ENCODE results near the gene SERGEF.
A peak's percentile ranks its signal among the peaks of the same experiment; 100 is the strongest.

SERGEF gene

DNA sequence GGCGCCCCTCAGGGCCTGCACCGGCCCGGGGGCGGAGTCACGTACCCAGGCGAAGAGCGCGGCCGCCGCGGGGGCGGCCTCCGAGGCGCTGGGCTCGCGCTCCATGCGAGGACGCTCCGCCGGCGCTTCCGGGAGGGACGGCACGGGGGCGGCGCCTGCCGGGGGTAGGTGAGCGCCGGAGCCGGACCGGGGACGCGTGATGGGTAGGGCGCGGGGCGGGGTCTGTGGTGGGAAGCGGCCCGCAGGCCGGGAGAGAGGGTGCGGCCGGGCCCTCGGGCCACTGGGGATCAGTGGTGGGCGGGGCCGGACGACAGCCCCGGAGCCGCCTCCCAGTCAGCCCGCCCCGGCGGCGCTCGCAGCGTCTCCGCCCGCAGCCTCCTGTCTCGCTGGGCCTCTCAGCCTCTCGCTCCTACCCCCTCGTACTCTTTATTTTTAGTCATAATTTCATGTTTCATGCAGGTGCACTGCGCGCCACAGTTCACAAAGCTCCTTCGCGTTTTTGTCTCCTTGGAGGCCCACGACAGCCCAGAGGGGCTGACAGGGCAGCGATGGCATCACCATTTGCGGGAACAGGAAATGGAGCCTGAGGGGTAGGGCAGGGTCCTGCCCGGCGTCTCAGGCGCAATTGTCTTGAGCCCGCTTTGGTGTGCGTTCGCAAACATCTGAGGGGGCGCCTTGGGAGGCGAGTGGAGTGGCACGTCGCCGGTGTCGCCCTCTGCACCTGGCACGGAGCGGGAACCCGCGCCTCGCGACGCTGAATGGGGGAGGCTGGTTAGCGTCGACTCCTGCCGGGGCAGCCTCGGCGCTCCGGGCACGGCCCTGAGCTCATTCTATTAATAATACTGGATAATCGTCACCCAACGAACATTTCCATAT, at the start of gene SERGEF:
SERGEF (minus strand) TSS at position 142 of the 876 bp plus-strand sequence; CDS start at position 105, 37 bp downstream.
- TF ChIP-seq, protein P1, sequence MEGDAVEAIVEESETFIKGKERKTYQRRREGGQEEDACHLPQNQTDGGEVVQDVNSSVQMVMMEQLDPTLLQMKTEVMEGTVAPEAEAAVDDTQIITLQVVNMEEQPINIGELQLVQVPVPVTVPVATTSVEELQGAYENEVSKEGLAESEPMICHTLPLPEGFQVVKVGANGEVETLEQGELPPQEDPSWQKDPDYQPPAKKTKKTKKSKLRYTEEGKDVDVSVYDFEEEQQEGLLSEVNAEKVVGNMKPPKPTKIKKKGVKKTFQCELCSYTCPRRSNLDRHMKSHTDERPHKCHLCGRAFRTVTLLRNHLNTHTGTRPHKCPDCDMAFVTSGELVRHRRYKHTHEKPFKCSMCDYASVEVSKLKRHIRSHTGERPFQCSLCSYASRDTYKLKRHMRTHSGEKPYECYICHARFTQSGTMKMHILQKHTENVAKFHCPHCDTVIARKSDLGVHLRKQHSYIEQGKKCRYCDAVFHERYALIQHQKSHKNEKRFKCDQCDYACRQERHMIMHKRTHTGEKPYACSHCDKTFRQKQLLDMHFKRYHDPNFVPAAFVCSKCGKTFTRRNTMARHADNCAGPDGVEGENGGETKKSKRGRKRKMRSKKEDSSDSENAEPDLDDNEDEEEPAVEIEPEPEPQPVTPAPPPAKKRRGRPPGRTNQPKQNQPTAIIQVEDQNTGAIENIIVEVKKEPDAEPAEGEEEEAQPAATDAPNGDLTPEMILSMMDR (IDR thresholded peaks at IDR 0.05; ENCODE audit: insufficient read depth, low read length, missing control alignments): no peak
- H3K4me3 ChIP-seq (ENCODE audit: low read depth, low read length): peak within 1 kb of the TSS; percentile 83
- DNase-seq (ENCODE audit: low read depth, low spot score): no peak
- POLR2A ChIA-PET: interaction anchor here (0.5 kb wide), 1 partner anchor 520 kb away, joined by 3 read pairs; no protein-coding TSS in a partner anchor
- CTCF ChIA-PET: interaction anchor here (1.8 to 2.1 kb wide), 2 partner anchors 10 to 22 kb away, joined by 8 read pairs; no protein-coding TSS in a partner anchor

DNA sequence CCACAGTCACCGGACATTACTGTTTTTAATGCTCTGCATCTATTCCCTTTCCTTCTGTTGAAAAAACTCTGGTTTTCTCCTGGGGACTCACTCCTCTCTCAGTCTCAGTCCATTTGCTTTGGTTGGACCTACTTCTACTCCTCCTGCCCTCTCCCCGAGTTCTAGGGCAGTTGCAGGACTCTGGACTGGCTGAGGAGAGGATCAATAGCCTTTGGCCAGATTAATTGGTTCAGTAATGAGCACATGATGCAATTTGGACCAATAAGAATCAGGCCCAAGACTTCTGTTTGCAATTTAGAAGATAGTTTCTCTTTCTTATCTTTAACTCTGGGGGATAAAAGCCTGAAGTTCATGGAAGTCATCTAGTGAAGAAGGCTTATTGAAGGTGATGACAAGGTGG, 48.5 kb upstream of the SERGEF start:
- no peak for DNase-seq (ENCODE audit: low read depth, low spot score)
- TF ChIP-seq, protein P1 (IDR thresholded peaks at IDR 0.05; ENCODE audit: insufficient read depth, low read length, missing control alignments): no peak
- ChIA-PET CTCF (no interaction called here), POLR2A (no interaction called here)
- H3K4me3 ChIP-seq (ENCODE audit: low read depth, low read length): no peak overlapping the region

DNA sequence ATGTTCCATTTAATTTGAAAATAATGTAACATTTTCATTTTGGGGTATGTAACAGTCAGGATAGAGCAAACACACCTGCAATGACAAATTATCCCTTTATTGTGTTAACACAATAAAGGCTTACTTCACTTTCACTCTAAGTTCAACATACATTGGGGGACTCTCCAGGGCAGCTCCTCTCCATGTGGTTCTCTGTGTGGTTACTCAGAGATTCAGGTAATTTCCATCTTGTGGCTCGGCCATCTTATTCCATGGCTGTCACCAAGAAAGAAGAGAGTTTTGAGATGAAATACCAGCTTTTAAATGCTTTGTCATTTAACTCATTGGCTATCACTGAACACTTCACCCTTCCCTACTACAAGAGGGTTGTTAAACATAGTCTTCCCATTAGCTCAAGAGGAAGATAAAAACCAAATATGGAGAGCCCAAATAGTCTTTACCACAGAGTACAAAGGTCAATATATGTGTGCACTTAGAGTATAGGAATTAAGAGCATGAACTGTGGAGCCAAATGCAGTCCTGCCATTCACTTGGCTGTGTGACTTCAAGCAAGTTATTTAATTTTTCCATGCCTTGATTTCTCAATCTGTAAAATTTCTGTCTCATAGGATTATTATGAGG, 43.8 kb upstream of the SERGEF start:
- ChIA-PET CTCF (no interaction called here), POLR2A (no interaction called here)
- H3K4me3 ChIP-seq (ENCODE audit: low read depth, low read length): no peak overlapping the region
- TF ChIP-seq, protein P1 (IDR thresholded peaks at IDR 0.05; ENCODE audit: insufficient read depth, low read length, missing control alignments): no peak
- no peak for DNase-seq (ENCODE audit: low read depth, low spot score)

DNA sequence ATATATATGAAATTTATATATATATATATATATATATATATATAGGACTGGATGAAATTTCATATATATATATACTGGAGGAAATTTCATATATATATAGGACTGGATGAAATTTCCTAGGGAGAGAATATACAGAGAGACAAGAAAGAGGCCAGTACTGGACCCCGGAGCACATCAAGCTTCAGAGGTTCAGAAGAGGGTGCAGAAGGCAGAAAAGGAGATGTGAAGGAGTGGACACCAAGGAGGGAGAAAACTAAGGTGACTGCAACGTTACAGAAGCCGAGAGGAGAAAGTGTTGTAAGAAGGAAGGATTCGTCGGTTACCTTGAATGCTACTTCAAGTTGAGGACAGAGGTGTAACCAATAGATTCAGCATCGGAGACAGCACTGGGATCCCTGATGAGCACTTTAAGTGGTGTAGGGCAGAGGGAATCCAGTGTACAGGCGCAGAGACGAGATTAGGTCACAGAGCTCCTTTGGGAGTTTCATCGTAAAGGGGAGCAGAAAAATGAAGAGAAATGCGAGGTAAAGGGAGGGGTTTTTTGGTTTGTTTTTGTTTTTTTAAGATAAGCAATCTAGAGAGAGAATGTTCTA, 41.8 kb upstream of the SERGEF start:
- CTCF ChIA-PET: no interaction called here
- TF ChIP-seq, protein P1 (IDR thresholded peaks at IDR 0.05; ENCODE audit: insufficient read depth, low read length, missing control alignments): no peak
- POLR2A ChIA-PET: no interaction called here
- H3K4me3 ChIP-seq (ENCODE audit: low read depth, low read length): no peak overlapping the region
- DNase-seq (ENCODE audit: low read depth, low spot score): no peak

DNA sequence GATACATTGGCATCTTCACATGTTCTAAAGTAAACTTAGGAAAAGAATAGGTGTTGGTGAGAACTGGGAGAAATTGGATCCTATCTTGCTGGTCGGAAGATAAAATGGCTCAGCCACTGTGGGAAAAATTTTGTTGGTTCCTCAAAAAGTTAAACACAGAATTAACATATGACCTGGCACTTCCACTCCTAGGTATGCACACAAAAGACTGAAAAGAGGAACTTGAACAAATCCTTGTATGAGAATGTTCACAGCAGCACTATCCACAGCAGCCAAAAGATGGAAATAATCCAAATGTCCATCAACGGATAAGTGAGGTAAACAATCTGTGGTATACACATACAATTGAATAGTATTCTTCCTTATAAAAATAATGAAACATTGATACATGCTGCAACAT, 38.0 kb upstream of the SERGEF start:
- no peak overlapping the region for H3K4me3 ChIP-seq (ENCODE audit: low read depth, low read length)
- POLR2A ChIA-PET: no interaction called here
- DNase-seq (ENCODE audit: low read depth, low spot score): no peak
- TF ChIP-seq, protein P1 (IDR thresholded peaks at IDR 0.05; ENCODE audit: insufficient read depth, low read length, missing control alignments): no peak
- CTCF ChIA-PET: no interaction called here

Measured in AG04449 (cell line).